ENCODE results near the gene CUL9.

CUL9 gene

DNA sequence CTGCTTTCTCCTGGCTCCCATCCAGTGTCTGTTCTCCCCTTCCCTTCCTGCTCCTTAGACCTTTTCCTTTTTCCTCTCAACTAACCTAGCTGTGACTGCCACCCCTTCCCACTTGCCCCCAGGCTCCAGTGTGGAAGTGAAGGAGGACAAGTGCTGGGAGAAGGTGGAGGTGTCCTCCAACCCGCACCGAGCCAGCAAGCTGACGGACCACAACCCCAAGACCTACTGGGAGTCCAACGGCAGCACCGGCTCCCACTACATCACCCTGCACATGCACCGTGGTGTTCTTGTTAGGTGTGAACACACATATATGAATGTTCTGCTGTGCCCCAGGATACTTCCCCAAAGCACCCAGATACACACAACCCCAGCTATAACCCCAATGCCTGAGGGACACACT is 18.5 kb downstream of the CUL9 start:
- TF ChIP-seq, protein P1, sequence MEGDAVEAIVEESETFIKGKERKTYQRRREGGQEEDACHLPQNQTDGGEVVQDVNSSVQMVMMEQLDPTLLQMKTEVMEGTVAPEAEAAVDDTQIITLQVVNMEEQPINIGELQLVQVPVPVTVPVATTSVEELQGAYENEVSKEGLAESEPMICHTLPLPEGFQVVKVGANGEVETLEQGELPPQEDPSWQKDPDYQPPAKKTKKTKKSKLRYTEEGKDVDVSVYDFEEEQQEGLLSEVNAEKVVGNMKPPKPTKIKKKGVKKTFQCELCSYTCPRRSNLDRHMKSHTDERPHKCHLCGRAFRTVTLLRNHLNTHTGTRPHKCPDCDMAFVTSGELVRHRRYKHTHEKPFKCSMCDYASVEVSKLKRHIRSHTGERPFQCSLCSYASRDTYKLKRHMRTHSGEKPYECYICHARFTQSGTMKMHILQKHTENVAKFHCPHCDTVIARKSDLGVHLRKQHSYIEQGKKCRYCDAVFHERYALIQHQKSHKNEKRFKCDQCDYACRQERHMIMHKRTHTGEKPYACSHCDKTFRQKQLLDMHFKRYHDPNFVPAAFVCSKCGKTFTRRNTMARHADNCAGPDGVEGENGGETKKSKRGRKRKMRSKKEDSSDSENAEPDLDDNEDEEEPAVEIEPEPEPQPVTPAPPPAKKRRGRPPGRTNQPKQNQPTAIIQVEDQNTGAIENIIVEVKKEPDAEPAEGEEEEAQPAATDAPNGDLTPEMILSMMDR (IDR thresholded peaks at IDR 0.05; ENCODE audit: extremely low read depth, missing control alignments): no peak
- no peak for DNase-seq (ENCODE audit: low spot score)

DNA sequence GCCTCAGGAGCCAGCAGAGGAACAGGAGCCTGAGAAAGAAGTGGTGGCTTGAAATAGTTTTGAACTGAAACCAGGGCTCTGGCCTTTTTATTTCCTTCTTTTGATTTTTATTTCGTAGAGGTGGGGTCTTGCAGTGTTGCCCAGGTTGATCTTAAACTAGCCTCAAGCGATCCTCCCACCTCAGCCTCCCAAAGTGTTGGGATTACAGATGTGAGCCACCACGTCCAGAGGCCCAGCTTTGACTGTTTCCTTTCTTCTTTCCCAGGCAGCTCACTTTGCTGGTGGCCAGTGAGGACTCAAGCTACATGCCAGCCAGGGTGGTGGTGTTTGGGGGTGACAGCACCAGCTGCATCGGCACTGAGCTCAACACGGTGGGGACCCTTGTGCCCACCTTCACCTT is 20.5 kb downstream of the CUL9 start:
- no peak for DNase-seq (ENCODE audit: low spot score)
- TF ChIP-seq, protein P1 (IDR thresholded peaks at IDR 0.05; ENCODE audit: extremely low read depth, missing control alignments): no peak

DNA sequence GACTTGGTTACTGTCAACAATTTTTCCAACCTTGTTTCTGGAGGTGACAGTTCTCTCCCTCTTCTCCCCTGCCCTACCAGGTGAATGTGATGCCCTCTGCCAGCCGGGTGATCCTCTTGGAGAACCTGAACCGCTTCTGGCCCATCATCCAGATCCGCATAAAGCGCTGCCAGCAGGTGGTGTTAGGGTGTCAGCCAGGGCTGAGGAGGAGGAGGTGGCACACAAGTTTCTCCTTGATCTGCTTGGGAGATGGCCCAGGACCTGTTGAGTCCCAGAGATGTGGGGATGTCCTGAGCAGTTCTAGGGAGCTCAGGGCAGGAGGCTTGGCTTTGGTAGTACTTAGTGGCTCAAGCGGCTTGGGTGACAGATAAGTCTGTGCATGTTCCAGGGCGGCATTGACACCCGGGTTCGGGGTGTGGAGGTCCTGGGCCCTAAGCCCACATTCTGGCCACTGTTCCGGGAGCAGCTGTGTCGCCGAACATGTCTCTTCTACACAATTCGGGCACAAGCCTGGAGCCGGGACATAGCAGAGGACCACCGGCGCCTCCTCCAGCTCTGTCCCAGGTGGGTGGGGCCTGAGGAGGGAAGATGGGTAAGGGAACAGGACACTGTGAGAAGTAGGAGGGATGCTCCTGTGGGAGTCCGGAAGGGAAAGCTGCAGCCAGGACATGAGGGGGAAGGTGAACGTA is 21.2 kb downstream of the CUL9 start:
- no peak for DNase-seq (ENCODE audit: low spot score)
- TF ChIP-seq, protein P1 (IDR thresholded peaks at IDR 0.05; ENCODE audit: extremely low read depth, missing control alignments): no peak

DNA sequence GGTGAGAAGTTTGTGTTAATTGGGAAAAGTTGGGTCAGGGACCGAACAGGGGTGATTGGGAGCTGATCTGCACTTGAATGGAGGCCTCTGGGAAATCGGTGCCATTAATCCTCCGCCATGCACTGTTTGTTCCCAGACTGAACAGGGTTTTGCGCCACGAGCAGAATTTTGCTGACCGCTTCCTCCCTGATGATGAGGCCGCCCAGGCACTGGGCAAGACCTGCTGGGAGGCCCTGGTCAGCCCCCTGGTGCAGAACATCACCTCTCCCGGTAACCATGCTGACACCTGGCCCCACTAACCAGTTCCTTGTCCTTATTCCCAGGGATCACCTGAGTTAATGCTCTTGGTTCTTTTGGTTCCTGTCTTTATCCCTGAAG is 21.7 kb downstream of the CUL9 start:
- no peak for DNase-seq (ENCODE audit: low spot score)
- TF ChIP-seq, protein P1 (IDR thresholded peaks at IDR 0.05; ENCODE audit: extremely low read depth, missing control alignments): no peak

DNA sequence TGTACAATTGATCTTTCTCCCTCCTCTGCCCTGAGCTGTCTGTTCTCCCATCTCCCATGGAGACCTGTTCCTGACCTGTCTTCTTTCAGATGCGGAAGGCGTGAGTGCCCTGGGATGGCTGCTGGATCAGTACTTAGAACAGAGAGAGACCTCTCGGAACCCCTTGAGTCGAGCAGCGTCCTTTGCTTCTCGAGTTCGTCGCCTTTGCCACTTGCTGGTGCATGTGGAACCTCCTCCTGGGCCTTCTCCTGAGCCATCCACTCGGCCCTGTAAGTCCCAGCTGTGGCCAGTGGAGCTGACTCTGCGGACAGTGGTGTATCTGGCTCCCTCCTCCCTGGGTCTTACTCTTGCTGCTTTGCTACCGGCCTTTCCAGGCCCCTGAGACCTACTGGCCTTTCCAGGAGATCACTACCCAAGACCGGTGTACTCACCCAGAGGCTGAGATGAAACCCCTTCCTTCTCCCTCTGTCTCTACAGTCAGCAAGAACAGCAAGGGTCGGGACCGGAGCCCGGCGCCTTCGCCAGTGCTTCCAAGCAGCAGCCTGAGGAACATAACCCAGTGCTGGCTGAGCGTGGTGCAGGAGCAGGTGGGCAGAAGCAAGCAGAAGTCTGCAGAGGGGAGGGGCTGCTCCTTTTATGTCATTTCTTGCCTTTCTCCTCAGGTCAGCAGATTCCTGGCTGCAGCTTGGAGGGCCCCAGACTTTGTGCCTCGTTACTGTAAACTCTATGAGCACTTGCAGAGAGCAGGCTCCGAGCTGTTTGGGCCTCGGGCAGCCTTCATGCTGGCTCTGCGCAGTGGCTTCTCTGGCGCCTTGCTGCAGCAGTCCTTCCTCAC is 22.5 kb downstream of the CUL9 start:
- TF ChIP-seq, protein P1 (IDR thresholded peaks at IDR 0.05; ENCODE audit: extremely low read depth, missing control alignments): no peak
- DNase-seq (ENCODE audit: low spot score): no peak

DNA sequence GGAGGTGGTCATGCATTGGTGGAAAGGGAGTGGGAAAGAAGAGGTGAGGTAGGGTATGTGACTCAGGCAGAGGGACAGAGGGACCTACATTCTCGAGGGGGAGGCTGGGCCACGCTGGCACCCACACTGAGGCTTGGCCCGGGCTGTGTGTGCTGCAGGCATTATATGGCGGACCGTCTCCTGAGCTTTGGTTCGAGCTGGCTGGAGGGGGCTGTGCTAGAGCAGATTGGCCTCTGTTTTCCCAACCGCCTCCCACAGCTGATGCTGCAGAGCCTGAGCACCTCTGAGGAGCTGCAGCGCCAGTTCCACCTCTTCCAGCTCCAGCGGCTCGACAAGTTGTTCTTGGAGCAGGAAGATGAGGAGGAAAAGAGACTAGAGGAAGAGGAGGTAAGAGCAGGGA is 23.9 kb downstream of the CUL9 start:
- TF ChIP-seq, protein P1 (IDR thresholded peaks at IDR 0.05; ENCODE audit: extremely low read depth, missing control alignments): no peak
- no peak for DNase-seq (ENCODE audit: low spot score)

DNA sequence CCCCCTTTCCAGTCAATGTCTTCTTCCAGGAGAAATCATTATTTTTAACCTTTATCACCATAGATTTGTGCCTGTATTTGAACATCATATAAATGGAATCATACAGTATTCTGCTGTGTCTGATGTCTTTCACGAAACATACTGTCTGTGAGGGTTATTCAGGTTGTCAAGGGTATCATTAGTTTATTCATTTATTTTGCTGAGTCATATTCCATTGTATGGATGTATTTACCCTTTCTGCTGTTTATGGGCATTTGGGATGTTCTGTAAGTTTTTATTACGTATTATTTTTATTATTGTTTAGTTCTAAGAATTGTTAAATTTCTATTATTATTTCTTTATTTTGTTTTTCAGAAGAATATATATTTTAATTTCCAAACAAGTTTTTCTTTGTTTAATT is 25.3 kb downstream of the CUL9 start:
- TF ChIP-seq, protein P1 (IDR thresholded peaks at IDR 0.05; ENCODE audit: extremely low read depth, missing control alignments): no peak
- no peak for DNase-seq (ENCODE audit: low spot score)

Measured in GM20000 (cell line).